Measurements from ENCODE around the gene COG5.

The COG5 gene

GRCh38 chr7:107312418-107312817 is 251.3 kb downstream of the COG5 start:
- Histone ChIP-seq H3K27ac (ENCODE audit: low read length, poor library complexity, severe bottlenecking) (no peak overlapping the region), H2AFZ (ENCODE audit: low read depth, low read length) (no peak overlapping the region), H3K14ac (ENCODE audit: low read length in 2 of 2) (no peak overlapping the region), H3K4me2 (ENCODE audit: low read length, poor library complexity, severe bottlenecking) (no peak overlapping the region), H2BK12ac (ENCODE audit: low read length in 2 of 2) (no peak overlapping the region), H3K36me3 (ENCODE audit: control insufficient read depth in 1 of 2, insufficient read depth in 2 of 2, low read depth in 1 of 2, low read length in 2 of 2) (peaks cover 0 to 9% of the 10 kb centered on the region in 2 experiments), H3K18ac (ENCODE audit: low read depth in 1 of 2, low read length in 2 of 2) (no peak overlapping the region), H4K91ac (ENCODE audit: low read length) (no peak overlapping the region), H3K79me1 (replicated peaks; ENCODE audit: low read length, poor library complexity, severe bottlenecking) (peaks cover 1% of the 10 kb centered on the region), H3K9ac (ENCODE audit: low read length) (no peak overlapping the region), H3K4me3 (ENCODE audit: insufficient read depth in 1 of 2, low read depth in 1 of 2, low read length in 2 of 2) (no peak overlapping the region), H4K8ac (ENCODE audit: low read length) (no peak overlapping the region), H2AK5ac (ENCODE audit: low read length, severe bottlenecking) (no peak overlapping the region), H3K9me3 (ENCODE audit: control insufficient read depth, low read length) (no peaks in the 10 kb centered on the region), H2BK15ac (ENCODE audit: low read depth, poor library complexity, severe bottlenecking) (no peak overlapping the region), H3K4me1 (ENCODE audit: control insufficient read depth, insufficient read depth, low read depth, low read length) (no peaks in the 10 kb centered on the region), H3K27me3 (ENCODE audit: control insufficient read depth in 1 of 2, insufficient read depth in 1 of 2, low read length in 2 of 2) (no peaks in the 10 kb centered on the region), H2BK5ac (ENCODE audit: low read depth, low read length, poor library complexity, severe bottlenecking) (no peak overlapping the region), H3K4ac (ENCODE audit: low read depth in 1 of 2, low read length in 2 of 2) (no peak overlapping the region), H3K23ac (ENCODE audit: low read length in 2 of 2) (no peak overlapping the region), H2BK120ac (ENCODE audit: low read depth, low read length) (no peak overlapping the region)
- 85% methylated on average over 4 of the region's 4 CpGs for WGBS
- no peak for DNase-seq

GRCh38 chr7:107309296-107309695 is 254.4 kb downstream of the COG5 start:
- no peak overlapping the region for H3K4me2 ChIP-seq (ENCODE audit: low read length, poor library complexity, severe bottlenecking)
- no peaks in the 10 kb centered on the region for H3K9me3 ChIP-seq (ENCODE audit: control insufficient read depth, low read length)
- H2BK15ac ChIP-seq (ENCODE audit: low read depth, poor library complexity, severe bottlenecking) = no peak overlapping the region
- no peak overlapping the region for H2AK5ac ChIP-seq (ENCODE audit: low read length, severe bottlenecking)
- no CpG with 5 or more reads among the region's 1 CpG for WGBS
- peak overlapping the region in 1 of 2 experiments; percentile 48 for H3K18ac ChIP-seq (ENCODE audit: low read depth in 1 of 2, low read length in 2 of 2)
- no peak overlapping the region for H3K4me3 ChIP-seq (ENCODE audit: insufficient read depth in 1 of 2, low read depth in 1 of 2, low read length in 2 of 2)
- H2BK12ac ChIP-seq (ENCODE audit: low read length in 2 of 2) = no peak overlapping the region
- H3K27ac ChIP-seq (ENCODE audit: low read length, poor library complexity, severe bottlenecking) = no peak overlapping the region
- DNase-seq = no peak
- no peak overlapping the region for H3K23ac ChIP-seq (ENCODE audit: low read length in 2 of 2)
- peaks cover 1% of the 10 kb centered on the region for H3K79me1 ChIP-seq (replicated peaks; ENCODE audit: low read length, poor library complexity, severe bottlenecking)
- no peak overlapping the region for H2BK120ac ChIP-seq (ENCODE audit: low read depth, low read length)
- H2BK5ac ChIP-seq (ENCODE audit: low read depth, low read length, poor library complexity, severe bottlenecking) = no peak overlapping the region
- H3K9ac ChIP-seq (ENCODE audit: low read length) = no peak overlapping the region
- H3K4ac ChIP-seq (ENCODE audit: low read depth in 1 of 2, low read length in 2 of 2) = no peak overlapping the region
- H3K27me3 ChIP-seq (ENCODE audit: control insufficient read depth in 1 of 2, insufficient read depth in 1 of 2, low read length in 2 of 2) = no peaks in the 10 kb centered on the region
- H3K4me1 ChIP-seq (ENCODE audit: control insufficient read depth, insufficient read depth, low read depth, low read length) = no peaks in the 10 kb centered on the region
- no peak overlapping the region for H4K91ac ChIP-seq (ENCODE audit: low read length)
- H2AFZ ChIP-seq (ENCODE audit: low read depth, low read length) = no peak overlapping the region
- no peak overlapping the region for H3K14ac ChIP-seq (ENCODE audit: low read length in 2 of 2)
- H4K8ac ChIP-seq (ENCODE audit: low read length) = no peak overlapping the region
- peaks cover 0 to 15% of the 10 kb centered on the region in 2 experiments for H3K36me3 ChIP-seq (ENCODE audit: control insufficient read depth in 1 of 2, insufficient read depth in 2 of 2, low read depth in 1 of 2, low read length in 2 of 2)

DNA sequence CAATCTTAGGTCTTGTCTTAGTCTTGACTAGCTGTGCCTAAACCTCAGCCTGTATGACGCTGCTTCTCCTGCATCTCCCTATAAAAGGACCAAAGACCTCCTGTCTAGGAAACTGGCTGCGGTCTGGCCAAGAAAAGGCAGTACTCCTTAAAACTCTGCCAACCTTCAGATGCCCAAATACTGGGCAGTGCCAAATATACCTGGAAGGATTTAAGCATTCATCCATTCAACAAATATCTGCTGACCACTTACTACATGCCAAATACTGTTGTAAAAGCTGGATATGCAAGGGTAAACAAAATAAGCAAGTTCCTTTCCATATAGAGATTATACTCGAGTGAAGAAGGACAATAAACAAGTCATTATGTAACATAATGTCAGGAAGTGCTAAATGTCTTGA is 259.1 kb downstream of the COG5 start:
- Histone ChIP-seq H3K4ac (ENCODE audit: low read depth in 1 of 2, low read length in 2 of 2) (no peak overlapping the region), H3K14ac (ENCODE audit: low read length in 2 of 2) (no peak overlapping the region), H3K4me1 (ENCODE audit: control insufficient read depth, insufficient read depth, low read depth, low read length) (no peaks in the 10 kb centered on the region), H3K4me2 (ENCODE audit: low read length, poor library complexity, severe bottlenecking) (no peak overlapping the region), H4K8ac (ENCODE audit: low read length) (no peak overlapping the region), H2BK120ac (ENCODE audit: low read depth, low read length) (no peak overlapping the region), H3K79me1 (replicated peaks; ENCODE audit: low read length, poor library complexity, severe bottlenecking) (no peaks in the 10 kb centered on the region), H2AFZ (ENCODE audit: low read depth, low read length) (no peak overlapping the region), H2AK5ac (ENCODE audit: low read length, severe bottlenecking) (no peak overlapping the region), H3K9me3 (ENCODE audit: control insufficient read depth, low read length) (no peaks in the 10 kb centered on the region), H2BK5ac (ENCODE audit: low read depth, low read length, poor library complexity, severe bottlenecking) (no peak overlapping the region), H3K27ac (ENCODE audit: low read length, poor library complexity, severe bottlenecking) (no peak overlapping the region), H3K9ac (ENCODE audit: low read length) (no peak overlapping the region), H2BK15ac (ENCODE audit: low read depth, poor library complexity, severe bottlenecking) (no peak overlapping the region), H3K27me3 (ENCODE audit: control insufficient read depth in 1 of 2, insufficient read depth in 1 of 2, low read length in 2 of 2) (no peaks in the 10 kb centered on the region), H2BK12ac (ENCODE audit: low read length in 2 of 2) (no peak overlapping the region), H3K18ac (ENCODE audit: low read depth in 1 of 2, low read length in 2 of 2) (no peak overlapping the region), H3K36me3 (ENCODE audit: control insufficient read depth in 1 of 2, insufficient read depth in 2 of 2, low read depth in 1 of 2, low read length in 2 of 2) (peaks cover 0 to 6% of the 10 kb centered on the region in 2 experiments), H3K4me3 (ENCODE audit: insufficient read depth in 1 of 2, low read depth in 1 of 2, low read length in 2 of 2) (no peak overlapping the region), H3K23ac (ENCODE audit: low read length in 2 of 2) (no peak overlapping the region), H4K91ac (ENCODE audit: low read length) (no peak overlapping the region)
- no peak for DNase-seq
- 86% methylated on average over 3 of the region's 3 CpGs for WGBS

- Histone ChIP-seq H3K27ac (ENCODE audit: low read length, poor library complexity, severe bottlenecking) (no peak overlapping the region), H3K4ac (ENCODE audit: low read depth in 1 of 2, low read length in 2 of 2) (no peak overlapping the region), H3K27me3 (ENCODE audit: control insufficient read depth in 1 of 2, insufficient read depth in 1 of 2, low read length in 2 of 2) (no peaks in the 10 kb centered on the region), H3K4me1 (ENCODE audit: control insufficient read depth, insufficient read depth, low read depth, low read length) (no peaks in the 10 kb centered on the region), H2AK5ac (ENCODE audit: low read length, severe bottlenecking) (no peak overlapping the region), H2BK15ac (ENCODE audit: low read depth, poor library complexity, severe bottlenecking) (no peak overlapping the region), H3K14ac (ENCODE audit: low read length in 2 of 2) (no peak overlapping the region), H3K79me1 (replicated peaks; ENCODE audit: low read length, poor library complexity, severe bottlenecking) (no peaks in the 10 kb centered on the region), H2BK5ac (ENCODE audit: low read depth, low read length, poor library complexity, severe bottlenecking) (no peak overlapping the region), H3K9ac (ENCODE audit: low read length) (no peak overlapping the region), H2BK12ac (ENCODE audit: low read length in 2 of 2) (no peak overlapping the region), H3K9me3 (ENCODE audit: control insufficient read depth, low read length) (no peaks in the 10 kb centered on the region), H4K91ac (ENCODE audit: low read length) (no peak overlapping the region), H3K4me3 (ENCODE audit: insufficient read depth in 1 of 2, low read depth in 1 of 2, low read length in 2 of 2) (no peak overlapping the region), H3K18ac (ENCODE audit: low read depth in 1 of 2, low read length in 2 of 2) (no peak overlapping the region), H3K23ac (ENCODE audit: low read length in 2 of 2) (no peak overlapping the region), H3K4me2 (ENCODE audit: low read length, poor library complexity, severe bottlenecking) (no peak overlapping the region), H2BK120ac (ENCODE audit: low read depth, low read length) (no peak overlapping the region), H2AFZ (ENCODE audit: low read depth, low read length) (no peak overlapping the region), H4K8ac (ENCODE audit: low read length) (no peak overlapping the region), H3K36me3 (ENCODE audit: control insufficient read depth in 1 of 2, insufficient read depth in 2 of 2, low read depth in 1 of 2, low read length in 2 of 2) (peaks cover 0 to 6% of the 10 kb centered on the region in 2 experiments)
- no peak for DNase-seq
- no CpG with 5 or more reads among the region's 1 CpG for WGBS
Observed at GRCh38 chr7:107304063-107304462, 259.7 kb downstream of the COG5 start.

All from mesenchymal stem cell (in vitro differentiated cells and primary cell).